ENCODE measurements around the gene PLSCR1. TPM values are rescaled to one million over a fixed set of nuclear protein-coding genes. Genes with fewer than 3 reads are reported as not detected.

PLSCR1 gene
- polyA plus RNA-seq, 1 donor from 2014 or later: 0.78 TPM

GRCh38 chr3:146537603-146538002, 6.8 kb downstream of the PLSCR1 start:
- H2AFZ ChIP-seq (ENCODE audit: low read depth, low read length): no peak overlapping the region
- H3F3A ChIP-seq (ENCODE audit: insufficient read depth, low read length, poor library complexity, severe bottlenecking): no peaks in the 10 kb centered on the region
- no peak overlapping the region for H3K27ac ChIP-seq (ENCODE audit: low read length)
- H3K27me3 ChIP-seq (ENCODE audit: insufficient read depth, low read depth, low read length): no peaks in the 10 kb centered on the region
- H4K20me1 ChIP-seq (ENCODE audit: insufficient read depth): no peaks in the 10 kb centered on the region
- no peaks in the 10 kb centered on the region for H3K9me3 ChIP-seq (ENCODE audit: low read length)
- TF ChIP-seq TAF1 (IDR thresholded peaks at IDR 0.05; ENCODE audit: low read depth) (no peak), EZH2 (IDR thresholded peaks at IDR 0.05; ENCODE audit: borderline replicate concordance, insufficient read depth, low read length, poor library complexity, severe bottlenecking) (no peak), EP300 (conservative IDR thresholded peaks at IDR 0.05; ENCODE audit: poor library complexity, severe bottlenecking) (no peak), REST (IDR thresholded peaks at IDR 0.05; ENCODE audit: borderline replicate concordance) (no peak), CTCF (IDR thresholded peaks at IDR 0.05; ENCODE audit: poor library complexity, severe bottlenecking) (no peak), MXI1 (conservative IDR thresholded peaks at IDR 0.05; ENCODE audit: poor library complexity, severe bottlenecking) (no peak), RAD21 (conservative IDR thresholded peaks at IDR 0.05) (no peak), POLR2AphosphoS5 (IDR thresholded peaks at IDR 0.05) (no peak)
- H3K9ac ChIP-seq (ENCODE audit: low read length): no peak overlapping the region
- H3K4me3 ChIP-seq (ENCODE audit: low read length): no peak overlapping the region
- no peaks in the 10 kb centered on the region for H3K79me2 ChIP-seq (replicated peaks; ENCODE audit: insufficient read depth, low read length)
- H3K4me2 ChIP-seq (ENCODE audit: low read length): no peak overlapping the region
- no peaks in the 10 kb centered on the region for H3K9me2 ChIP-seq (ENCODE audit: insufficient read depth, low read length)
- no peaks in the 10 kb centered on the region for H3K36me3 ChIP-seq (ENCODE audit: insufficient read depth, low read length)

DNA sequence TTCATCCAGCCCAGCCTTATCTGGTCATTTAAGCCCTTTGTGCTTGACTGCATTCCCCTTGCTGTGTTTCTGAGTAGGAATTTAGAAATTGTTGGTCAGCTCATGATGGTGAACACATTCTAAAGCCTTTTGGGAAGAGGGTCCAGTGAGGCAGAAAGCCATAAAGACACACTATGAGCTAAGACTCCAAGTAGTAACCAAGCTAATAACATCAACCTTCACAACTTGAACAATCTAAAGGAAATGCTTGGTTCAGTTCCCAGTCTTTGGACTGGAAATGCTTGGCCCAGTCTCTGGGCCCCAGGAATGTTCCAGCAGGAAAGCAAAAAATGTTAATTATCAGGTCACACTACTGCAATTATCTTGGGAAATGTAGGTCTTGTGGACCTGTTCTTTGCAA, 7.7 kb downstream of the PLSCR1 start:
- no peaks in the 10 kb centered on the region for H3F3A ChIP-seq (ENCODE audit: insufficient read depth, low read length, poor library complexity, severe bottlenecking)
- H3K27ac ChIP-seq (ENCODE audit: low read length): no peak overlapping the region
- H3K79me2 ChIP-seq (replicated peaks; ENCODE audit: insufficient read depth, low read length): no peaks in the 10 kb centered on the region
- no peaks in the 10 kb centered on the region for H3K9me3 ChIP-seq (ENCODE audit: low read length)
- H4K20me1 ChIP-seq (ENCODE audit: insufficient read depth): no peaks in the 10 kb centered on the region
- H3K9ac ChIP-seq (ENCODE audit: low read length): no peak overlapping the region
- no peaks in the 10 kb centered on the region for H3K9me2 ChIP-seq (ENCODE audit: insufficient read depth, low read length)
- H3K27me3 ChIP-seq (ENCODE audit: insufficient read depth, low read depth, low read length): no peaks in the 10 kb centered on the region
- TF ChIP-seq EP300 (conservative IDR thresholded peaks at IDR 0.05; ENCODE audit: poor library complexity, severe bottlenecking): no peak
- no peak for TF ChIP-seq SMC3 (conservative IDR thresholded peaks at IDR 0.05; ENCODE audit: poor library complexity)
- TF ChIP-seq RAD21 (conservative IDR thresholded peaks at IDR 0.05): no peak
- no peak for TF ChIP-seq MXI1 (conservative IDR thresholded peaks at IDR 0.05; ENCODE audit: poor library complexity, severe bottlenecking)
- TF ChIP-seq TAF1 (IDR thresholded peaks at IDR 0.05; ENCODE audit: low read depth): no peak
- TF ChIP-seq CTCF (IDR thresholded peaks at IDR 0.05; ENCODE audit: poor library complexity, severe bottlenecking): no peak
- TF ChIP-seq REST (IDR thresholded peaks at IDR 0.05; ENCODE audit: borderline replicate concordance): no peak
- no peak for TF ChIP-seq POLR2AphosphoS5 (IDR thresholded peaks at IDR 0.05)
- no peak for TF ChIP-seq EZH2 (IDR thresholded peaks at IDR 0.05; ENCODE audit: borderline replicate concordance, insufficient read depth, low read length, poor library complexity, severe bottlenecking)
- no peak overlapping the region for H3K4me3 ChIP-seq (ENCODE audit: low read length)
- no peak overlapping the region for H3K4me2 ChIP-seq (ENCODE audit: low read length)
- no peak overlapping the region for H2AFZ ChIP-seq (ENCODE audit: low read depth, low read length)
- H3K36me3 ChIP-seq (ENCODE audit: insufficient read depth, low read length): no peaks in the 10 kb centered on the region

All from neural cell (in vitro differentiated cells).